ENCODE data around the gene PRKCI.
"Not testable (repeated sequence)": the region's sequence is repeated elsewhere in the genome, so short reads cannot be mapped to it uniquely, and the experiment has no call there.

DNA sequence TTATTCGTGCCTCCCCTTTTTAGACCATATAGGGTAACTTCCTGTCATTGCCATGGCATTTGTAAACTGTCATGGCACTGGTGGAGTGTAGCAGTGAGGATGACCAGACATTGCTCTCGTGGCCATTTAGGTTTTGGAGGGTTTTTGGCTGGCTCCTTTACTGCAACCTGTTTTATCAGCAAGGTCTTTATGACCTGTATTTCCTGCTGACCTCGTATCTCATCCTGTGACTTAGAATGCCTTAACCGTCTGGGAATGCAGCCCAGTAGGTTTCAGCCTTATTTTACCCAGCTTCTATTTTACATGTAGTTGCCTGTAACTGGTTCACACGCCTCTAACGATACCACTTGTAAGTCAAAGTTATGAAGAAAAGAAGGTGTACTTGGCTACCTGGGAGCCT lies 121.6 kb downstream of the PRKCI start:
- TF ChIP-seq, protein P1, sequence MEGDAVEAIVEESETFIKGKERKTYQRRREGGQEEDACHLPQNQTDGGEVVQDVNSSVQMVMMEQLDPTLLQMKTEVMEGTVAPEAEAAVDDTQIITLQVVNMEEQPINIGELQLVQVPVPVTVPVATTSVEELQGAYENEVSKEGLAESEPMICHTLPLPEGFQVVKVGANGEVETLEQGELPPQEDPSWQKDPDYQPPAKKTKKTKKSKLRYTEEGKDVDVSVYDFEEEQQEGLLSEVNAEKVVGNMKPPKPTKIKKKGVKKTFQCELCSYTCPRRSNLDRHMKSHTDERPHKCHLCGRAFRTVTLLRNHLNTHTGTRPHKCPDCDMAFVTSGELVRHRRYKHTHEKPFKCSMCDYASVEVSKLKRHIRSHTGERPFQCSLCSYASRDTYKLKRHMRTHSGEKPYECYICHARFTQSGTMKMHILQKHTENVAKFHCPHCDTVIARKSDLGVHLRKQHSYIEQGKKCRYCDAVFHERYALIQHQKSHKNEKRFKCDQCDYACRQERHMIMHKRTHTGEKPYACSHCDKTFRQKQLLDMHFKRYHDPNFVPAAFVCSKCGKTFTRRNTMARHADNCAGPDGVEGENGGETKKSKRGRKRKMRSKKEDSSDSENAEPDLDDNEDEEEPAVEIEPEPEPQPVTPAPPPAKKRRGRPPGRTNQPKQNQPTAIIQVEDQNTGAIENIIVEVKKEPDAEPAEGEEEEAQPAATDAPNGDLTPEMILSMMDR (IDR thresholded peaks at IDR 0.05): not testable (repeated sequence)
- TF ChIP-seq EP300 (IDR thresholded peaks at IDR 0.05): not testable (repeated sequence)
